Ishikawa (cell line): Measurements from ENCODE around the gene ARHGAP22.

Experiments
- CEBPB ChIP-seq: IDR thresholded peaks from 2 replicates; pipeline ENCODE4 v1.6.1; 2012
- CREB1 ChIP-seq: IDR thresholded peaks from 2 replicates; pipeline ENCODE4 v1.6.1; 2012; ENCODE audit warnings: low read depth
- EGR1 ChIP-seq: IDR thresholded peaks from 2 replicates; pipeline ENCODE4 v1.6.1; 2012
- EP300 ChIP-seq: IDR thresholded peaks from 2 replicates; pipeline ENCODE4 v1.6.1; 2012; ENCODE audit warnings: borderline replicate concordance
- FOXM1 ChIP-seq: IDR thresholded peaks from 2 replicates; pipeline ENCODE4 v1.6.1; 2012; ENCODE audit warnings: low read depth, borderline replicate concordance
- MAX ChIP-seq: IDR thresholded peaks from 2 replicates; pipeline ENCODE4 v1.6.1; 2012
- NFIC ChIP-seq: IDR thresholded peaks from 2 replicates; pipeline ENCODE4 v1.6.1; 2012
- RAD21 ChIP-seq: IDR thresholded peaks from 2 replicates; pipeline ENCODE4 v1.6.1; 2012; ENCODE audit warnings: low read depth
- TAF1 ChIP-seq: IDR thresholded peaks from 2 replicates; pipeline ENCODE4 v1.6.1; 2012; ENCODE audit warnings: low read depth, mild to moderate bottlenecking
- TCF12 ChIP-seq: IDR thresholded peaks from 2 replicates; pipeline ENCODE4 v1.6.1; 2012; ENCODE audit warnings: low read depth
- TEAD4 ChIP-seq: IDR thresholded peaks from 2 replicates; pipeline ENCODE4 v1.6.1; 2012
- YY1 ChIP-seq: IDR thresholded peaks from 2 replicates; pipeline ENCODE4 v1.6.1; 2012; ENCODE audit warnings: low read depth
- ZBTB7A ChIP-seq: IDR thresholded peaks from 2 replicates; pipeline ENCODE4 v1.6.1; 2012; ENCODE audit warnings: low read depth
- TF ChIP-seq, protein P1 (sequence below): IDR thresholded peaks from 2 replicates; pipeline ENCODE4 v1.6.1; 2012; ENCODE audit warnings: low read depth, mild to moderate bottlenecking
- TF ChIP-seq, protein P2 (sequence below): IDR thresholded peaks from 2 replicates; pipeline ENCODE4 v1.6.1; 2012

Gene ARHGAP22

DNA sequence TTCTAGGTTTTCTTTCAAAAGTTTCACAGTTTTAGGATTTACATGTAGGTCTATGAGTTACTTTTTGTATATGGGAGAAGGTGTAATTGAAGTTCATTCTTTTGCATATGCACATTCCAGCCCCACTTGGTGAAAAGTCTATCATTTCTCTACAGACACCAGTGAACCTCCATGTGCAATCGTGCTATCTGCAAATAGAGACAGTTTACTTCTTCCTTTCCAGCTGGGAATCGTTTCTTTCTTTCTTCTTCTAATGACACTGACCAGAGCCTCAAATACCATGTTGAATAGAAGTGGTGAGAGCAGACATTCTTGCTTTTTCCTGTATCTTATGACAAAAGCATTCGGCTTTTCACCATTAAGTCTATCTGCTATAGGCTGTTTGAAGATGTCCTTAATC lies 122.7 kb downstream of the ARHGAP22 start:
- TF ChIP-seq EGR1 (no peak), CREB1 (no peak), MAX (no peak), RAD21 (no peak), CEBPB (no peak), YY1 (no peak)
- TF ChIP-seq, protein P1, sequence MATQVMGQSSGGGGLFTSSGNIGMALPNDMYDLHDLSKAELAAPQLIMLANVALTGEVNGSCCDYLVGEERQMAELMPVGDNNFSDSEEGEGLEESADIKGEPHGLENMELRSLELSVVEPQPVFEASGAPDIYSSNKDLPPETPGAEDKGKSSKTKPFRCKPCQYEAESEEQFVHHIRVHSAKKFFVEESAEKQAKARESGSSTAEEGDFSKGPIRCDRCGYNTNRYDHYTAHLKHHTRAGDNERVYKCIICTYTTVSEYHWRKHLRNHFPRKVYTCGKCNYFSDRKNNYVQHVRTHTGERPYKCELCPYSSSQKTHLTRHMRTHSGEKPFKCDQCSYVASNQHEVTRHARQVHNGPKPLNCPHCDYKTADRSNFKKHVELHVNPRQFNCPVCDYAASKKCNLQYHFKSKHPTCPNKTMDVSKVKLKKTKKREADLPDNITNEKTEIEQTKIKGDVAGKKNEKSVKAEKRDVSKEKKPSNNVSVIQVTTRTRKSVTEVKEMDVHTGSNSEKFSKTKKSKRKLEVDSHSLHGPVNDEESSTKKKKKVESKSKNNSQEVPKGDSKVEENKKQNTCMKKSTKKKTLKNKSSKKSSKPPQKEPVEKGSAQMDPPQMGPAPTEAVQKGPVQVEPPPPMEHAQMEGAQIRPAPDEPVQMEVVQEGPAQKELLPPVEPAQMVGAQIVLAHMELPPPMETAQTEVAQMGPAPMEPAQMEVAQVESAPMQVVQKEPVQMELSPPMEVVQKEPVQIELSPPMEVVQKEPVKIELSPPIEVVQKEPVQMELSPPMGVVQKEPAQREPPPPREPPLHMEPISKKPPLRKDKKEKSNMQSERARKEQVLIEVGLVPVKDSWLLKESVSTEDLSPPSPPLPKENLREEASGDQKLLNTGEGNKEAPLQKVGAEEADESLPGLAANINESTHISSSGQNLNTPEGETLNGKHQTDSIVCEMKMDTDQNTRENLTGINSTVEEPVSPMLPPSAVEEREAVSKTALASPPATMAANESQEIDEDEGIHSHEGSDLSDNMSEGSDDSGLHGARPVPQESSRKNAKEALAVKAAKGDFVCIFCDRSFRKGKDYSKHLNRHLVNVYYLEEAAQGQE, result no peak

GRCh38 chr10:48481385-48481784 lies 123.5 kb downstream of the ARHGAP22 start:
- TF ChIP-seq TAF1, result no peak
- TF ChIP-seq, protein P1, result peak; percentile 39; the same call in 1 of the 2 replicates
- TF ChIP-seq CEBPB, result no peak
- TF ChIP-seq FOXM1, result no peak

- no peak for TF ChIP-seq TEAD4
- TF ChIP-seq TAF1, result no peak
- TF ChIP-seq EP300, result no peak
- TF ChIP-seq, protein P1, result no peak
- no peak for TF ChIP-seq EGR1
These were observed 124.2 kb downstream of the ARHGAP22 start for GRCh38 chr10:48480397-48481374.

GRCh38 chr10:48478980-48479811 lies 125.7 kb downstream of the ARHGAP22 start:
- no peak for TF ChIP-seq TEAD4
- no peak for TF ChIP-seq NFIC
- no peak for TF ChIP-seq ZBTB7A
- TF ChIP-seq, protein P1, result no peak
- no peak for TF ChIP-seq EGR1
- TF ChIP-seq RAD21, result no peak
- no peak for TF ChIP-seq TCF12
- TF ChIP-seq, protein P2, sequence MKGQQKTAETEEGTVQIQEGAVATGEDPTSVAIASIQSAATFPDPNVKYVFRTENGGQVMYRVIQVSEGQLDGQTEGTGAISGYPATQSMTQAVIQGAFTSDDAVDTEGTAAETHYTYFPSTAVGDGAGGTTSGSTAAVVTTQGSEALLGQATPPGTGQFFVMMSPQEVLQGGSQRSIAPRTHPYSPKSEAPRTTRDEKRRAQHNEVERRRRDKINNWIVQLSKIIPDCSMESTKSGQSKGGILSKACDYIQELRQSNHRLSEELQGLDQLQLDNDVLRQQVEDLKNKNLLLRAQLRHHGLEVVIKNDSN, result no peak
